GM20431 (cell line): ENCODE measurements around the gene KRT17.
"Not testable (repeated sequence)": the region's sequence is repeated elsewhere in the genome, so short reads cannot be mapped to it uniquely, and the experiment has no call there.

Experiments
- in situ Hi-C: fragments of 300-500 bp; cut with MseI, MboI; formaldehyde crosslinking; loops from one replicate; pipeline ENCODE4 v1.15.0; 2020; ENCODE audit warnings: low sequenced_read_pairs; ENCODE audit not compliant: unreplicated experiment

The KRT17 gene

GRCh38 chr17:41654678-41655607, 30.6 kb upstream of the KRT17 start:
- in situ Hi-C loops: no loop called here

GRCh38 chr17:41653892-41654677, 29.7 kb upstream of the KRT17 start:
- in situ Hi-C loops: no loop called here

DNA sequence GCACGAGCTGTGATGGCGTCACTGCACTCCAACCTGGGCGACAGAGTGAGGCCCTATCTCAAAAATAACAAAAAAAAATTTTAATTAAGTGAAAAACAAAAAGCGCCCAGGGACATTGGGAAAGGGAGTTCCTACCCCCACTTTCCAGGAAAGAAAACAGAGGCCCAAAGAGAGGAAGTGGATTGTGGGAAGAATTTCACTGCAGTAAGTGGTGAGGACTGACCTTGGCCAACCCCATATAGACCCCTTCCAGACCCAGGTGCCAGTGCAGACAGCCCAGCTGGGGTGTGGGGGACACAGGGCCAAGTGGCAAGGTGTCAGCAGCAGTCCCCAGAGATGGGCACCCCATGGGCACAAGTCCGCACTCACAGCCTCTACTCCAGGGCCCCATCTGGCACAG, 29.0 kb upstream of the KRT17 start:
- in situ Hi-C loops: no loop called here

- in situ Hi-C loops: no loop called here
These were observed 28.1 kb upstream of the KRT17 start for GRCh38 chr17:41652461-41652970.

- in situ Hi-C loops: no loop called here
These were observed 27.5 kb upstream of the KRT17 start for GRCh38 chr17:41651625-41652460.

DNA sequence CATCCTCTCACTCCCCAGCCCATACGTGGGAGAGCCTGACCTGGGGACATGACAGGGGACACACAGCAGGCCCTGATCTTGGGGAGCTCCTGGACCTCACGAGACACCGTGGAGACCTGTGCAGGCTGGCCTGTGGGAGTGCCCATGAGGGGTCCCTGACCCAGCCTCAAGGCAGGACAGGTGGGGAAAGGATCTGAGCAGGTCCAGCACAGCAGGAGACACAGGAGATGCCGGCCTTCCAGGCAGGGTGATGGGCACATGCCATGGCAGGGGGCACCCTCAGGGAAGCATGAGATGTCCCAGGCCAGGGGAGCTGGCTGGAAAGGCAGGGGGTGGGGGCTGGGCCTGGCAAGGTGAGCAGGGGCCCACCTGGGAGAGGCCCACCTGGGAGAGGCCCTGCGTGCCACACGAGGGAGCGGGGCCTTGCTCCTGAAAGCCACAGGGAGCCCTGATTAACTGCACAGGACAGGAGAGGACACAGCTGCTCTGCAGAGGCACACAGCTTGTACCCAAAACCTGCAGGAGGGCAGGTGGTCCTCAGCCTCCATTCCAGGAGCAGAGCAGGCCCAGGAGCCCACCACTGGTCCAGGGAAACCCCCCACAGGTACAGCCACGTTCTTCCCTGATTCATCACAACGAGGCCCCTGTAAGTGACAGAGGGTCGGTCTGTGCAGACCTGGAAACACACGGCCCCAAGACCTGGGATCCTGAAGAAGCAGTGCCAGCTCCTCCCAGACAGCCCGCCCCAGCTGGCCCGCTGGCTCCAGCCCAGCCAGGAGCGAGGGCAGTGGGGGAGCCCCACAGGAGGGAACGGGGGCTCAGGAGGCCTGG, 26.6 kb upstream of the KRT17 start:
- in situ Hi-C loops: no loop called here

- in situ Hi-C loops: no loop called here
These were observed 25.6 kb upstream of the KRT17 start for GRCh38 chr17:41649923-41650519.

- in situ Hi-C loops: no loop called here
These were observed 24.2 kb upstream of the KRT17 start for GRCh38 chr17:41648411-41649195.

DNA sequence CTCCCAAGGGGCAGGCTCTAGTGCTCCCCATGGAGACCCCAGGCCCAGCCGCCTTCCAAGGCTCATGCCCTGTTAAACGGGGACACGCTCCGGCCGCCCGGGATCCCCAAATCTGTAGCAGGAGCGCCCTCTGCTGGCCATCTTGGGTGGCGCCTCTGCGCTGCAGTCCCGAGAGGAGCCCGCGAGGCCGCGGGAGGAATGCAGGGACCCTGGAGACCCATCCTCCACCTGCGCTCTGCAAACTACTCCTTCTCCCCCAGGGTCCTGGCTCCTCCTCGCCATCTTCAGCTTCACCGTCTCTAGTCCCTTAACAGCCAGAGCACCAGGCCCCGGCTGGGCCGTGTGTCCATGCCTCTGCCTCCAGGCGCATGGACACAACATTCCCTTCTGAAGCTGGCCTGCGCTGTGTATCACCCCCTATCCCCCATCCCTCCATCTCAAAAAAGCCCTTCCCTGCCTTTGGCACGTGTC, 23.6 kb upstream of the KRT17 start:
- in situ Hi-C loops: no loop called here

GRCh38 chr17:41647038-41647813, 22.9 kb upstream of the KRT17 start:
- in situ Hi-C loops: no loop called here

DNA sequence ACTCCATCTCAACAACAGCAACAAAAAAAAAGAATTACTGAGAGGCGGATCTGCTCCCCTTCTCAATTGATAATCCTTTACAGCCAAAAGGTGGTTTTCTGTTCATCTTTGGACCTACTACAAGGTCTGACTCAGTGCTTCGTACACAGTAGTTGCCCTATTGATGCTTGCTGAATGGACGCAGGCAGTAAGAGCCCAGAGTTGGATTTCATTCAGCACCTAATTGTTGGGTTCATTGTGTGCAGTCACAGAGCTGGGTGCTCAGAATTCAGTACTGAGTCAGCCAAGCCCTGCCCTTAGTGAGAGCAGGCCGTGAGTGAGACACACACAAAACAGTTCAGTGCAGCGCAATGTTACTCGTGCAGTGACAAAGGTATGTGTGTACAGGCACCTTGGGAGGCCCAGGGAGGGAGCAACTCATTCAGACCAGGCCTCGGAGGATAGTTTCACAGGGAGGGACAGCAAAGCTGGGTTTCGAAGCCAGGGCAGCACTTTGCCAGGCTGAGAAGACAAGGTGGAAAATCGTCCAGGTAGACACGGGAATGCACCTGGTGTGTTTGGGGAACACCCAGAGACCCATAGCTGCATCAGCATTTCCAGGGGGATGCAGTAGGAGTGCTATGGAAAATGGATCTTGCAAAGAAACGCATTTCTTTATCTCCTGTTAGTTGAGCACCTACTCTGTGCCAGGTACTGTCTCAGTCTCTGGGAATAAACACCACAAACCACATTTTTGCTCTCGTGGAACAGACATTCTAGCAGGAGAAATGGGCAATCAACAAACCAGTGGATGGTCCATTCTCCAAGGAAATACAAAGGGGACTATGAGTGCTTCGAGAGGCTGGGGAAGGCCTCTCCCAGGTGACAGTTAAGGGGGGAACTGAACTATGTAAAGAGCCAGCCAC, 18.1 kb upstream of the KRT17 start:
- in situ Hi-C loops: no loop called here

DNA sequence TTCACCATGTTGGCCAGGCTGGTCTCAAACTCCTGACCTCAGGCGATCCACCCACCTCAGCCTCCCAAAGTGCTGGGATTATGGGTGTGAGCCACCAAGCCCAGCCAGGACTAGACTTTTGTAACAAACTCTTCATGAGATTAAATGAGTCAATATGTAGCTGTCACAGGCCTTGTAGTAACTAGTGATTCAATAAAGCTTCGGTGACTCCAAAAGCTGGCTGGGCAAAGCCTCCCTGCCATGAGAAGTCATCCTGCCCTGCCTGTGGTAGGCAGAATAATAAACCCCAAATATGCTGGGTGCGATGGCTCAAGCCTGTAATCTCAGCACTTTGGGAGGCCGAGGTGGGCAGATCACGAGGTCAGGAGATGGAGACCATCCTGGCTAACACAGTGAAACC, 16.2 kb upstream of the KRT17 start:
- in situ Hi-C loops: not testable (repeated sequence)

GRCh38 chr17:41639492-41640473, 15.4 kb upstream of the KRT17 start:
- in situ Hi-C loops: no loop called here

GRCh38 chr17:41638941-41639340, 14.6 kb upstream of the KRT17 start:
- in situ Hi-C loops: no loop called here

- in situ Hi-C loops: no loop called here
These were observed 13.8 kb upstream of the KRT17 start for GRCh38 chr17:41638194-41638593.
